Raji (cell line): ENCODE results near the gene STARD9.

Experiments
- POLR2A ChIP-seq: IDR thresholded peaks from 2 replicates; pipeline ENCODE4 v1.6.1; 2011; ENCODE audit warnings: low read depth, low read length, control low read depth; ENCODE audit not compliant: insufficient read depth

The STARD9 gene

DNA sequence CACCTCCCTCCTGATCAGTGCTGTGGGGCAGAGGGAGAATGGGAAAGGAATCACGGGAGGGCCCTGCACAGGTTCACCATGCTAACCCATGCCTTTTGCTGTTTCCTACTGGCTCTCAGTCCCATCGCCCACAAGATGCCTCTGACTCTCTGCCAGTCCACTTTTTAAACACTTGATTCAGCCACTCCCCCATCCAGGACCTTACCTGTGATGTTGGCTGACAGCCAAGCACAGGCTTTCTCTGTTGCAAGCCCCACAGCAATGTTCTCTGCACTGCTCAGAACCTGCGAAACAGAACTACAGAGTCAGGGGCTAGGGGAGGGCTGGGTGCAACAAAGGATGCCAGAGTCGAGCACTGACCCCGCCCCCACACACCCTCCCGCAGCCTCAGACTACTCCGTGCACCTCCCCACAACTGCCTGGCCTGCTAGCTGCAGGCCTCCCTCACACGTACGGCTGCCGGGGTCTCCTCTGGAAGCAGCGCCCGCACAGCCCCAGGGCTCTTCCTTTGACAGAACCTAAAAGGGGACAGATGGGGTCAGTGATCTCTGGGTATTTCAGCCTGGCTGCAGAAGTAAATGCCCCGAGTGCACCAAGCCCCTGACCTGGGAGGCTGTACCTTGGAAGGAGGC is 152.5 kb downstream of the STARD9 start:
- no peak for TF ChIP-seq POLR2A

DNA sequence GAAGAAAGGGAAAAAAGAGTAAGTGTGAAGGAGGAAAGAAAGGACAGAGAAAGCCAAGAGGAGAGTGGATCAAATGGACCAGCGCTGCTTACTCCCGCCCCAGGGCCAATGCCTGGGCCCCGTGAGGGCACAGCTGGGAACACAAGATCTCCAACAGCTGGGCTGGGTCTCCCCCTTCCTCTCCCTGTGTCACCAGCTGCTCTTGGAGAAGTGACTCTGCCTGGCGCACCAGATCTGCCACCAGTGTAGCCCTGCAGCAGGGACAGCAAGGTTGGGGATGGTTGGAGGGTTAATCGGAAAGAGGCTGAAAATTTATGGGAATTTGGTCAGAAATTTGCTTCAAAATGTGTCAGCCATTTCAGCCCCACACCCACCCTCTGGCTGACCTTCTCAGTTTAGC is 153.2 kb downstream of the STARD9 start:
- TF ChIP-seq POLR2A, result no peak

GRCh38 chr15:42728972-42729371 is 153.6 kb downstream of the STARD9 start:
- TF ChIP-seq POLR2A, result no peak

GRCh38 chr15:42729409-42729808 is 154.0 kb downstream of the STARD9 start:
- TF ChIP-seq POLR2A, result no peak

DNA sequence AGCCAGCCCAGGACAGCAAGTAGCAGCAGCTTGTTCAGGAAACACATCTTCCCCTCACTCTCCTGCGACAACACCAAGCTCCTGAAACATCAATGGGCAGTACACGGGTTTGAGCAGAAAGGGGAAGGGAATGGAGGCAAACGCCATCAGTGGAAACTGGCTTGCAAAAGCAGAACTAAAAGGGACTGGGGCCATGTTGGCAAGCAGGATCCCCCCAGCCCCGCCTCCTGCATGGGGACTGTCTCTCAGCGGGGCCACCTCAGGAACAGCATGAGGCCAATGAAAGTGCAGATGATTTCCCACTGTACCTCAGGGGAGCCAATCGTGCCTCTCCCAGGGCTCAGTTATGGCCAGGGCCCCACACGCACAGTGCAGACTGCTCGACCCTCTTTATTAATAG is 154.7 kb downstream of the STARD9 start:
- no peak for TF ChIP-seq POLR2A

DNA sequence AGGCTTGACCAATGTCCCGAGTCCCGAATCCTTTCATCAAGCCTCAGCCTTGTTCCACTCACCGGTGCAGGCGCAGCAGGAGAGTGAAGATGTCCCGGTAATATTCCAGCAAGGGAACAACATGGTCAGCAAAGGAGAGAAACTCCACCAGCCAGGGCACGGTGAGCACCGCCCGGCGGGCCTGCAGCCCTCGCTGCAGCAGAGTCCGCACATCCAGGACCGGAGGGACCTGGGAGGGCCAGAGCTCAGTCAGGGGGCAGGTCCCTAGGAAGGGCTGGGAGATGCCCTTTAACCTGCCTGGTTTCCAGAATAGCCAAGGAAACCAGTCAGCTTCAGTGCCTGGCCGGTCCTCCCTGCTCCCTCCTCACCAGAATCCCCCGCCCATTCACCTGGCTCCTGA is 155.1 kb downstream of the STARD9 start:
- no peak for TF ChIP-seq POLR2A

DNA sequence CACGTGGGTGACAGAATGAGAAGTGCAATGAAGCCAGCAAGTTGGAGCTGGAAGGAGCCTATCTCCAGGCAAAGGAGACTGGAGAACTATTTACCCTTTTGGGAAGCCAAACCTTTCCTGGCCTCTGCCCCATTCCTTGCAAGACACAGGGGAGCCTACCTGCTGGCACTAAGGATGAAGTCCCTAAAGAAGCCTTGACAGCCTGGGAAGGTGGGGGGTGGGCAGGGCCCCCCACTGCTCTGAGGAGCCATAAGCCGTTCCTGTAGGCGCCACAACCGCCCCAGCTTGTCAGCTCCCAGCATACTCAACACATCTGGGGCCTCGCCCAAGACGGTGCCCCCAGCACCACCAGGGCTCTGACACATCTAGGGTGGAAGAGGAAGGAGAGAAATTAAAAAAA is 156.1 kb downstream of the STARD9 start:
- no peak for TF ChIP-seq POLR2A

GRCh38 chr15:42732095-42732827 is 156.9 kb downstream of the STARD9 start:
- TF ChIP-seq POLR2A, result no peak

DNA sequence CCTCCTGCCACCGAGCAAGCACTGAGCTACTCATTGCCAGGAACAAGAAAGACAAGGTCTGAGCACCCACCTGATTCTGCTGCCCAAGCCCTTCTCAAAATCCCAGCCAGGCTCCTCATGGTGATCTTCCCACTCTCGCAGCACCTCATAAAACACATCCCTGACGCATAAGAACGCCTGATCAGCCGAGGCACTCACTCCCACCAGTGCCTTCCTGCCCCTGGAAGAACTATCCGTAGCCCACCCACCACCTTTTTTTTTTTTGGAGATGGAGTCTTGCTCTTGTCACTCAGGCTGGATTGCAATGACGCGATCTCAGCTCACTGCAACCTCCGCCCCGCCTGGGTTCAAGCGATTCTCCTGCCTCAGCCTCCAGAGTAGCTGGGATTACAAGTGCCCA is 157.6 kb downstream of the STARD9 start:
- no peak for TF ChIP-seq POLR2A

DNA sequence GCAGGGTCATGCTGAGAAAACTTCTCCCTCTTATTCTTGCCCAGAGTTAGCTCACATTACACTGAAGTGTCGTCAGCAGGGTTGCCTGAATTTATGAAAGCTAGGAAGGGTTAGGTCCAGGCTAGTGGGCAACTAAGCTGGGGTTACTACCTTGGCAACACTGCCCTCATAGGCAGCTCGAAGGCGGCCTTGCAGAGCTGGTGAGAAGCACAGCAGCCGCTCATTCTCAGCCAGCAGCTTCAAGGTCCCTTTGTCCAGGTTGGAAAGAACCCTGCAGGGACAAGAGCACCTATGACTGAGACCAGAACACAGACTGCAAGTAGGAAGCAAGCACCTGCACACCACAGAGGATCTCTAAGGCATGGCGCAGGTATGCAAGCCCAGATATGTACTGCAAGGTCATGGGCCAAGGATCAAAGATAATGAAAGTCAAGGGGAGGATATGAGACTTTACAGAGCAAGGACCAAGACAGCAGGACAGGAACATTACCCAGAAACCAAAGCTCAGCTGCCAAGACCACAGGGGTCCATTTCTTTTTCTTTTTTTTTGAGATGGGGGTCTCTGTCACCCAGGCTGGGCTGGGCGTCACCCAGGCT is 158.8 kb downstream of the STARD9 start:
- TF ChIP-seq POLR2A, result no peak

GRCh38 chr15:42735382-42736165 is 160.2 kb downstream of the STARD9 start:
- no peak for TF ChIP-seq POLR2A

GRCh38 chr15:42736178-42736792 is 160.9 kb downstream of the STARD9 start:
- no peak for TF ChIP-seq POLR2A

GRCh38 chr15:42736793-42737528 is 161.6 kb downstream of the STARD9 start, which contains the start of gene CDAN1:
Gene CDAN1 (minus strand): TSS chr15:42737128. CDS start chr15:42737102, 26 bp downstream.
- TF ChIP-seq POLR2A, result peak; percentile 84
